Measurements from ENCODE around the gene S1PR2.
A peak's percentile ranks its signal among the peaks of the same experiment; 100 is the strongest.

The S1PR2 gene

GRCh38 chr19:10230861-10231611 is at the start of gene S1PR2:
Gene S1PR2, minus strand, starts transcription at chr19:10231331. Its CDS starts 6,426 bp downstream, at chr19:10224905.
- peak; percentile 84 for DNase-seq (ENCODE audit: low spot score)

GRCh38 chr19:10279737-10280442 is 48.8 kb upstream of the S1PR2 start:
- no peak for DNase-seq (ENCODE audit: low spot score)

- no peak for DNase-seq (ENCODE audit: low spot score)
These were observed 47.8 kb upstream of the S1PR2 start for GRCh38 chr19:10278935-10279334.

GRCh38 chr19:10277795-10278589 is 46.9 kb upstream of the S1PR2 start:
- DNase-seq (ENCODE audit: low spot score) = no peak

- no peak for DNase-seq (ENCODE audit: low spot score)
These were observed 43.5 kb upstream of the S1PR2 start for GRCh38 chr19:10274589-10274988.

GRCh38 chr19:10271543-10272086 is 40.5 kb upstream of the S1PR2 start:
- DNase-seq (ENCODE audit: low spot score) = peak; percentile 68

GRCh38 chr19:10270616-10271394 is 39.7 kb upstream of the S1PR2 start, which contains the start of gene ICAM1:
Gene ICAM1, plus strand, starts transcription at chr19:10271120. Its CDS starts 40 bp downstream, at chr19:10271160.
- DNase-seq (ENCODE audit: low spot score) = peak; percentile 82

- DNase-seq (ENCODE audit: low spot score) = peak; percentile 68
These were observed 39.1 kb upstream of the S1PR2 start for GRCh38 chr19:10270180-10270615.

GRCh38 chr19:10269333-10270179 is 38.4 kb upstream of the S1PR2 start:
- DNase-seq (ENCODE audit: low spot score) = peak; percentile 80

- DNase-seq (ENCODE audit: low spot score) = no peak
These were observed 36.9 kb upstream of the S1PR2 start for GRCh38 chr19:10268071-10268470.

GRCh38 chr19:10266706-10267105 is 35.6 kb upstream of the S1PR2 start:
- DNase-seq (ENCODE audit: low spot score) = no peak

- DNase-seq (ENCODE audit: low spot score) = no peak
These were observed 31.6 kb upstream of the S1PR2 start for GRCh38 chr19:10262771-10263170.

- DNase-seq (ENCODE audit: low spot score) = no peak
These were observed 29.0 kb upstream of the S1PR2 start for GRCh38 chr19:10260141-10260584.

GRCh38 chr19:10259162-10259905 is 28.2 kb upstream of the S1PR2 start:
- peak; percentile 57 for DNase-seq (ENCODE audit: low spot score)

- no peak for DNase-seq (ENCODE audit: low spot score)
These were observed 27.1 kb upstream of the S1PR2 start for GRCh38 chr19:10258080-10258710.

GRCh38 chr19:10256970-10257615 is 26.0 kb upstream of the S1PR2 start:
- DNase-seq (ENCODE audit: low spot score) = no peak

- DNase-seq (ENCODE audit: low spot score) = no peak
These were observed 25.4 kb upstream of the S1PR2 start for GRCh38 chr19:10256551-10256950.

- DNase-seq (ENCODE audit: low spot score) = no peak
These were observed 24.2 kb upstream of the S1PR2 start for GRCh38 chr19:10255358-10255757.

- DNase-seq (ENCODE audit: low spot score) = no peak
These were observed 23.1 kb upstream of the S1PR2 start for GRCh38 chr19:10254244-10254643.

Data from germinal center (tissue), 1 donor.